MM.1S (cell line): ENCODE measurements around the gene AGGF1.

ENCODE experiments used
- EZH2 ChIP-seq: fragments of 300-600 bp; sonication (generic); optimal IDR thresholded peaks from 2 replicates; pipeline ENCODE3; 2017; ENCODE audit warnings: low read depth, mild to moderate bottlenecking, antibody characterized with exemption, low read length, mixed read lengths
- TF ChIP-seq, protein P1 (sequence below): fragments of 300-600 bp; sonication (generic); IDR thresholded peaks from 2 replicates; pipeline ENCODE4 v1.5.1; 2016; ENCODE audit warnings: antibody characterized with exemption, low read length, mixed read lengths

DNA sequence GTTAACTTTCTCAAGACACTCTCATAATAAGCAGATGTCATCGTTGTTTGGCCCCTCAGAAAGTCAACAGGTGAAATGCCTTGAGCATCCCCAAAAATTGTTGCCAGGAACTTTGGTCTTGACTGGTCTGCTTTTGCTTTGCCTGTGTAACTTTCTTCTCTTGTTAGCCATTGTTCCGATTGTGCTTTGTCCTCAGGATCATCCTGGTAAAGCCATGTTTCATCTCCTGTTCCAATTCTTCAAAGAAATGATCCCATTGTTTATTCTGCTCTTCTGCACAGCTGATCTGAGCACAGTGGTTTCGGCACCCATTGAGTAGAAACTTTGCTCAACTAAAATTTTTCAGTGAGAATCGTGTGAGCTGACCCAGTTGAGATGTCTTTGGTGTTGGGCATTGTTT lies 65.0 kb downstream of the AGGF1 start:
- TF ChIP-seq, protein P1, sequence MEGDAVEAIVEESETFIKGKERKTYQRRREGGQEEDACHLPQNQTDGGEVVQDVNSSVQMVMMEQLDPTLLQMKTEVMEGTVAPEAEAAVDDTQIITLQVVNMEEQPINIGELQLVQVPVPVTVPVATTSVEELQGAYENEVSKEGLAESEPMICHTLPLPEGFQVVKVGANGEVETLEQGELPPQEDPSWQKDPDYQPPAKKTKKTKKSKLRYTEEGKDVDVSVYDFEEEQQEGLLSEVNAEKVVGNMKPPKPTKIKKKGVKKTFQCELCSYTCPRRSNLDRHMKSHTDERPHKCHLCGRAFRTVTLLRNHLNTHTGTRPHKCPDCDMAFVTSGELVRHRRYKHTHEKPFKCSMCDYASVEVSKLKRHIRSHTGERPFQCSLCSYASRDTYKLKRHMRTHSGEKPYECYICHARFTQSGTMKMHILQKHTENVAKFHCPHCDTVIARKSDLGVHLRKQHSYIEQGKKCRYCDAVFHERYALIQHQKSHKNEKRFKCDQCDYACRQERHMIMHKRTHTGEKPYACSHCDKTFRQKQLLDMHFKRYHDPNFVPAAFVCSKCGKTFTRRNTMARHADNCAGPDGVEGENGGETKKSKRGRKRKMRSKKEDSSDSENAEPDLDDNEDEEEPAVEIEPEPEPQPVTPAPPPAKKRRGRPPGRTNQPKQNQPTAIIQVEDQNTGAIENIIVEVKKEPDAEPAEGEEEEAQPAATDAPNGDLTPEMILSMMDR = no peak
- no peak for TF ChIP-seq EZH2
